ENCODE measurements around the gene SPN. TPM values are rescaled to one million over a fixed set of nuclear protein-coding genes. Genes with fewer than 3 reads are reported as not detected.
"Not testable (repeated sequence)": the region's sequence is repeated elsewhere in the genome, so short reads cannot be mapped to it uniquely, and the experiment has no call there.

Gene SPN
- not detected in 2 replicates for total RNA-seq

GRCh38 chr16:29663016-29663806 is at the start of gene SPN:
Gene SPN (plus strand): TSS chr16:29663247. CDS start chr16:29663729, 482 bp downstream.
- DNase-seq (ENCODE audit: low read depth) (no peak), FAIRE-seq (no peak)
- TF ChIP-seq CTCF (IDR thresholded peaks at IDR 0.05; ENCODE audit: insufficient read depth, low read length, severe bottlenecking), result no peak

GRCh38 chr16:29613307-29614057 is 49.6 kb upstream of the SPN start:
- peak; percentile 34 for DNase-seq (ENCODE audit: low read depth)
- not testable (repeated sequence) for FAIRE-seq; H3K27me3 ChIP-seq (ENCODE audit: control insufficient read depth, insufficient read depth, low read length)

More at GRCh38 chr16:29663016-29663806, at the start of gene SPN:
- Histone ChIP-seq H3K27me3 (ENCODE audit: control insufficient read depth, insufficient read depth, low read length) (peaks cover 2% of the 10 kb centered on the region), H3K36me3 (ENCODE audit: control insufficient read depth, insufficient read depth, low read length) (no peaks in the 10 kb centered on the region), H3K4me3 (ENCODE audit: low read depth, low read length) (no peak within 1 kb of the TSS)

DNA sequence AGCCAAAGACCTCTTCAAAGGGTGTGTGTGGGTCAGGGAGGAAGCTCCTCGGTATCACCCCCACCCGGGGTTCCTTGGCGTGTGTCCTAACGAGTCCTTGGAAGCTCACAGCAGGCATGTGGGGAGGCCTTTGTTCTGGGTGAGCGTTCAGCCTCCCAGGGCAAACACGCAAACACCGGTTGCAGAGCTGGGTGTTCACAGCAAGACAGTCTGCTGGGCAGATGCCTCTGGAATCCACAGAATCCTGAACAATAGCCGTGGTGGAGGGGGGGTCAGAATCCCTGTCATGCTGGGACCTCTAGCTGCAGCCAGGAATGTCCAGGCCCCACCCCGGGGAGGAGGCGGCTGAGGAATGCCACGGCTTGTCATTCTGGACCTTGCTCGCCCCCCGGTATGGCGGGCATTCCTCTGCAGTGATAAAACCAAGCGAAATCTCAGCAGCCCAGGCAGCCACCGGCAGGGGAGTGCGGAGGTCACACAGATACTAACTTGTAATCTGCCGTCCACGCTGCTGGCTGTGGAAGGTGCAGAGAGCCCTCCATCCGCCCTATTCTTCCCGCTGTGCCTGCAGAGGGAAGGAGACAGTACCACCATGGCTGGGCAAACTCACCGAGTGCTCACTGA is 48.2 kb upstream of the SPN start:
- H3K36me3 ChIP-seq (ENCODE audit: control insufficient read depth, insufficient read depth, low read length); H3K27me3 ChIP-seq (ENCODE audit: control insufficient read depth, insufficient read depth, low read length); H3K4me3 ChIP-seq (ENCODE audit: low read depth, low read length); FAIRE-seq; DNase-seq (ENCODE audit: low read depth): not testable (repeated sequence)

More at GRCh38 chr16:29613307-29614057, 49.6 kb upstream of the SPN start:
- H3K4me3 ChIP-seq (ENCODE audit: low read depth, low read length), result peak overlapping the region; percentile 82
- not testable (repeated sequence) for H3K36me3 ChIP-seq (ENCODE audit: control insufficient read depth, insufficient read depth, low read length)

GRCh38 chr16:29616127-29616526 is 46.9 kb upstream of the SPN start:
- not testable (repeated sequence) for H3K27me3 ChIP-seq (ENCODE audit: control insufficient read depth, insufficient read depth, low read length); H3K4me3 ChIP-seq (ENCODE audit: low read depth, low read length); H3K36me3 ChIP-seq (ENCODE audit: control insufficient read depth, insufficient read depth, low read length); DNase-seq (ENCODE audit: low read depth); FAIRE-seq

GRCh38 chr16:29620591-29620990 is 42.5 kb upstream of the SPN start:
- H3K27me3 ChIP-seq (ENCODE audit: control insufficient read depth, insufficient read depth, low read length); FAIRE-seq; DNase-seq (ENCODE audit: low read depth); H3K4me3 ChIP-seq (ENCODE audit: low read depth, low read length); H3K36me3 ChIP-seq (ENCODE audit: control insufficient read depth, insufficient read depth, low read length): not testable (repeated sequence)

GRCh38 chr16:29622738-29623137 is 40.3 kb upstream of the SPN start:
- not testable (repeated sequence) for DNase-seq (ENCODE audit: low read depth); H3K4me3 ChIP-seq (ENCODE audit: low read depth, low read length); H3K36me3 ChIP-seq (ENCODE audit: control insufficient read depth, insufficient read depth, low read length); H3K27me3 ChIP-seq (ENCODE audit: control insufficient read depth, insufficient read depth, low read length); FAIRE-seq

- not testable (repeated sequence) for DNase-seq (ENCODE audit: low read depth); FAIRE-seq; H3K36me3 ChIP-seq (ENCODE audit: control insufficient read depth, insufficient read depth, low read length); H3K4me3 ChIP-seq (ENCODE audit: low read depth, low read length); H3K27me3 ChIP-seq (ENCODE audit: control insufficient read depth, insufficient read depth, low read length)
These were observed 39.8 kb upstream of the SPN start for GRCh38 chr16:29623253-29623652.

DNA sequence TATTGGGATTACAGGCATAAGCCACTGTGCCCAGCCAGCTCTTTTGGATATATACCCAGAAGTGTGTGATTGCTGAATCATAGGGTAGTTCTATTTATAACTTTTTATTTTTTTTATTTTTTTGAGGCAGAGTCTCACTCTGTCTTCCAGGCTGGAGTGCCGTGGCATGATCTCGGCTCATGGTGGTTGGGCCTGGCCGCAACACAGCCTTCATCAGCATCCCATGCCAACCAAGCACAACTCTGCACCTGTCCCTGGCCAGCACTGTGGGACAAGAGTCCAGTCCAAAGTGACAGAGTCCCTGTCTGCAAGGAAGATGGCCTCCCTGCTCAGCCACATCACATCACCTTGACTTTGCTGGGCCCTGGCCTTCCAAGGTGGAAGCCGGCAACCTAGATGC is 37.9 kb upstream of the SPN start:
- DNase-seq (ENCODE audit: low read depth); H3K36me3 ChIP-seq (ENCODE audit: control insufficient read depth, insufficient read depth, low read length); H3K27me3 ChIP-seq (ENCODE audit: control insufficient read depth, insufficient read depth, low read length); FAIRE-seq; H3K4me3 ChIP-seq (ENCODE audit: low read depth, low read length): not testable (repeated sequence)

DNA sequence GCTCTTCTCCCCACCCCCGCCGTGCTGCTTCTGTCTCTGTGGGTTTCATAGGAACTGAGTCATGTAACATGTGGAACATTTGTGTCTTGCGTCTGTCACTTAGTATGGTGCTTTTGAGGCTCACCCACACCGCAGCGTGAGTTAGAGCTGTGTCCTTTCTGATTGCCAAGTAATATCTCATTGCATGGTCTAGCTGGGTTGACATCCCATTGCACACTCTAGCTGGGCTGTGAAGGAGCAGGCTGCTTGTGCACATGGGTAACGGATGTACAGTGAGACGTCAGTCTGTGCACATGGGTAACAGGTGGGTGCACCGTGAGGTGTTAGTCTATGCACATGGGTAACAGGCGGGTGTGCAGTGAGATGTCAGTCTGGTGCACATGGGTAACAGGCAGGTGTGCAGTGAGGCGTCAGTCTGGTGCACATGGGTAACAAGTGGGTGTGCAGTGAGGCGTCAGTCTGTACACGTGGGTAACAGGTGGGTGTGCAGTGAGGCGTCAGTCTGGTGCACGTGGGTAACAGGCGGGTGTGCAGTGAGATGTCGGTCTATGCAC is 36.2 kb upstream of the SPN start:
- not testable (repeated sequence) for H3K27me3 ChIP-seq (ENCODE audit: control insufficient read depth, insufficient read depth, low read length); DNase-seq (ENCODE audit: low read depth); H3K4me3 ChIP-seq (ENCODE audit: low read depth, low read length); H3K36me3 ChIP-seq (ENCODE audit: control insufficient read depth, insufficient read depth, low read length); FAIRE-seq

DNA sequence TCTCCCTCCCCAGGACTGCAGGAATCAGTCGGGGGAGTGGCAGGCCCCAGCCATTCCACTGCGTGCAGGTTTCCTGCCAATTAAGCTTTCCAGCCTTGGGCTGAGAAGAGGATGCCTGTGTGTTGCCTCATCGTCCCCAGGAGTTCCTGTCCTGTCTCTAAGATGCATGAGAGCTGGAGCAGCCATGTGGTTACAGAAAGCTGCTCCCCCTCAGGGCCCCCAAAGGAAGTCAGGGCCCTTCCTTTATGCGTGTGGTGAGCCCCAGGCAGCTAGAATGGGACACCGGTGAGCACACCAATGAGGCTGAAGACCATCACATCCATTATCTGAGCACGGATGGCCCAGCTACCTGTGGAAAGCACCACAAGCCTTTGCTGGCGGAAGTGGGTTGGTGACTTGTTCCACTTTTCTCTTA is 35.4 kb upstream of the SPN start:
- H3K36me3 ChIP-seq (ENCODE audit: control insufficient read depth, insufficient read depth, low read length); H3K4me3 ChIP-seq (ENCODE audit: low read depth, low read length); FAIRE-seq; DNase-seq (ENCODE audit: low read depth); H3K27me3 ChIP-seq (ENCODE audit: control insufficient read depth, insufficient read depth, low read length): not testable (repeated sequence)

DNA sequence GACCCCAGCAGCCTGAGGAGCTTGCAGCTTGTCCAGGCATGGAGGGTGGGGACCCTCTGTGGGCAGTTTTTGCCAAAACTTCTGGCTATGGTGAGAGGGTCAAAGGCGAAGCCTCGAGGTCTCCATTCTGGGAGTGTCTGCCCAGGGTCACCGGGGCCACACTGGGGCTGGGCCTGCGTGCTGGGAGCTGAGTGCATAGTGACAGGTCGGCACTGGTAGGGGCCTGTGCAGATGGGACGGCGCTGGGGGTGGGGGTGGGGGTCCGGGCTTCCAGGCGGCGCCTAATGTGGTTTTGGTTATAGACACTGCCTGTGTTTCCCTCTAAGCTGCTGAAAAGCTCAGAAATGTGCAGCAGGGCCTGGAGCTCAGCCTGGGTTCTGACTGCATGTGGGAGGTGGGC is 34.3 kb upstream of the SPN start:
- H3K36me3 ChIP-seq (ENCODE audit: control insufficient read depth, insufficient read depth, low read length); H3K4me3 ChIP-seq (ENCODE audit: low read depth, low read length); DNase-seq (ENCODE audit: low read depth); H3K27me3 ChIP-seq (ENCODE audit: control insufficient read depth, insufficient read depth, low read length); FAIRE-seq: not testable (repeated sequence)

- not testable (repeated sequence) for FAIRE-seq; H3K27me3 ChIP-seq (ENCODE audit: control insufficient read depth, insufficient read depth, low read length); H3K36me3 ChIP-seq (ENCODE audit: control insufficient read depth, insufficient read depth, low read length); DNase-seq (ENCODE audit: low read depth); H3K4me3 ChIP-seq (ENCODE audit: low read depth, low read length)
These were observed 33.7 kb upstream of the SPN start for GRCh38 chr16:29629318-29629717.

DNA sequence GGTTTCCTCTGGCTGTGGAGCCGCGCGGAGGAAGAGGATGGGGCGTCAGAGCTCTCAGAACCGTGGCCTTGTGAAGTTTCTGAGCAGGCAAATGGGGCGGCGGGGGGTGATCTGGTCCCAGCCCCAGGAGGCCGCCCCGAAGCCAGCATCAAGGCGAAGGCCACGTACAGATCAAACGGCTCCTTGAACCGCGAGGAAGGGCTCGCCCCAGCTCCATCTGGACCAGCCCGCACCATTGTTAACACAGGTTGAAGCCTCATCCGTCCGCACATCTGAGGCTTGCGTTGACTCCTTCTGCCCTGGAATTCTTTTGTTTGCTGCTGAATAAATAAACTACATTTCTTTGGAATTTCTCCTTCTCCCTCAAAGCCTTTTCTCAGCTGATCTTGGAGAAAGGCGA is 31.4 kb upstream of the SPN start:
- H3K36me3 ChIP-seq (ENCODE audit: control insufficient read depth, insufficient read depth, low read length); H3K27me3 ChIP-seq (ENCODE audit: control insufficient read depth, insufficient read depth, low read length); DNase-seq (ENCODE audit: low read depth); H3K4me3 ChIP-seq (ENCODE audit: low read depth, low read length); FAIRE-seq: not testable (repeated sequence)
